ENCODE results near the gene ARL2BP.
"Not testable (repeated sequence)": the region's sequence is repeated elsewhere in the genome, so short reads cannot be mapped to it uniquely, and the experiment has no call there.

The ARL2BP gene

GRCh38 chr16:57273826-57274225 is 28.8 kb downstream of the ARL2BP start:
- H3K4me2 ChIP-seq, result no peak overlapping the region
- H3K9ac ChIP-seq, result no peak overlapping the region
- no peaks in the 10 kb centered on the region for H3K36me3 ChIP-seq (ENCODE audit: insufficient read depth)
- H3K4me1 ChIP-seq (ENCODE audit: low read depth, poor library complexity, severe bottlenecking), result peaks cover 21% of the 10 kb centered on the region
- H3K79me2 ChIP-seq (ENCODE audit: insufficient read depth, low read depth), result no peaks in the 10 kb centered on the region
- TF ChIP-seq, protein P1, sequence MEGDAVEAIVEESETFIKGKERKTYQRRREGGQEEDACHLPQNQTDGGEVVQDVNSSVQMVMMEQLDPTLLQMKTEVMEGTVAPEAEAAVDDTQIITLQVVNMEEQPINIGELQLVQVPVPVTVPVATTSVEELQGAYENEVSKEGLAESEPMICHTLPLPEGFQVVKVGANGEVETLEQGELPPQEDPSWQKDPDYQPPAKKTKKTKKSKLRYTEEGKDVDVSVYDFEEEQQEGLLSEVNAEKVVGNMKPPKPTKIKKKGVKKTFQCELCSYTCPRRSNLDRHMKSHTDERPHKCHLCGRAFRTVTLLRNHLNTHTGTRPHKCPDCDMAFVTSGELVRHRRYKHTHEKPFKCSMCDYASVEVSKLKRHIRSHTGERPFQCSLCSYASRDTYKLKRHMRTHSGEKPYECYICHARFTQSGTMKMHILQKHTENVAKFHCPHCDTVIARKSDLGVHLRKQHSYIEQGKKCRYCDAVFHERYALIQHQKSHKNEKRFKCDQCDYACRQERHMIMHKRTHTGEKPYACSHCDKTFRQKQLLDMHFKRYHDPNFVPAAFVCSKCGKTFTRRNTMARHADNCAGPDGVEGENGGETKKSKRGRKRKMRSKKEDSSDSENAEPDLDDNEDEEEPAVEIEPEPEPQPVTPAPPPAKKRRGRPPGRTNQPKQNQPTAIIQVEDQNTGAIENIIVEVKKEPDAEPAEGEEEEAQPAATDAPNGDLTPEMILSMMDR (conservative IDR thresholded peaks at IDR 0.05; ENCODE audit: low read depth, low read length), result no peak
- H4K20me1 ChIP-seq (ENCODE audit: insufficient read depth), result no peaks in the 10 kb centered on the region
- H3K4me3 ChIP-seq (IDR thresholded peaks at IDR 0.05; ENCODE audit: insufficient read depth, low read depth, low read length), result no peak overlapping the region
- no peak overlapping the region for H3K27ac ChIP-seq
- H3K27me3 ChIP-seq (ENCODE audit: insufficient read depth, low read depth), result no peaks in the 10 kb centered on the region
- H2AFZ ChIP-seq (ENCODE audit: low read depth), result no peak overlapping the region

DNA sequence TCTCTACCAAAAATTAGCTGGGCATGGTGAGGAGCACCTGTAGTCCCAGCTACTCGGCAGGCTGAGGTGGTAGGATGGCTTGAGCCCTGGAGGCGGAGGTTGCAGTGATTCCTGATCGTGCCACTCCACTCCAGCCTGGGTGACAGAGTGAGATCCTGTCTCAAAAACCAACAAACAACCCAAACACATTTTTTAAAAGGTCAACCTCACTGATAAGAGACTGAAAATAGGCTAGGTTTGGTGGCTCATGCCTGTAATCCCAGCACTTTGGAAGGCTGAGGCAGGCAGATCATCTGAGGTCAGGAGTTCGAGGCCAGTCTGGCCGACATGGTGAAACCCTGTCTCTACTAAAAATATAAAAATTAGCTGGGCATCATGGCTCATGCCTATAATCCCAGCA is 30.9 kb downstream of the ARL2BP start:
- not testable (repeated sequence) for H3K4me2 ChIP-seq; H3K36me3 ChIP-seq (ENCODE audit: insufficient read depth); H3K79me2 ChIP-seq (ENCODE audit: insufficient read depth, low read depth); H2AFZ ChIP-seq (ENCODE audit: low read depth); H3K27me3 ChIP-seq (ENCODE audit: insufficient read depth, low read depth); H4K20me1 ChIP-seq (ENCODE audit: insufficient read depth); H3K9ac ChIP-seq; H3K4me3 ChIP-seq (IDR thresholded peaks at IDR 0.05; ENCODE audit: insufficient read depth, low read depth, low read length); H3K27ac ChIP-seq
- H3K4me1 ChIP-seq (ENCODE audit: low read depth, poor library complexity, severe bottlenecking), result peaks cover 21% of the 10 kb centered on the region

DNA sequence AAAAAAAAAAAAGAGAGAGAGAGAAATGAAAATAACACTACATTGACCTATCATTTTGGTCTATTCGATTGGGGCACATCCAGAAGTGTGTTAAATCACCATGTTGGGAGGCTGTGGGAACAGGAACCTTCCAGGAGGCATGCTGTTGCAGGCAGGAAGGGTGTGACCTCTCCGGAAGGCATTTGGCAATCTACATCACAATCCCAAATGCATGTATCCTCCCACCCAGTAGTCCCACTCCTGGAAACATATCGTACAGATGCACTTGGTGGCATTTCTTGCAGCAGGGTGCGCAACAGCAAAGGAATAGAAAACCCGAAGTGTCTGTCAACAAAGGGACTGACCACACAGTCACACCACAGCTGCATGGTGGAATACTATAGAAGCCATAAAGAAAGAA is 31.5 kb downstream of the ARL2BP start:
- Histone ChIP-seq H4K20me1 (ENCODE audit: insufficient read depth) (no peaks in the 10 kb centered on the region), H3K79me2 (ENCODE audit: insufficient read depth, low read depth) (no peaks in the 10 kb centered on the region), H3K36me3 (ENCODE audit: insufficient read depth) (no peaks in the 10 kb centered on the region), H3K4me2 (peak overlapping the region; percentile 64; the same call in 1 of the 2 replicates), H3K4me1 (ENCODE audit: low read depth, poor library complexity, severe bottlenecking) (peaks cover 21% of the 10 kb centered on the region), H3K9ac (no peak overlapping the region), H3K4me3 (IDR thresholded peaks at IDR 0.05; ENCODE audit: insufficient read depth, low read depth, low read length) (no peak overlapping the region), H3K27ac (no peak overlapping the region), H3K27me3 (ENCODE audit: insufficient read depth, low read depth) (peaks cover 6% of the 10 kb centered on the region; the same call in 1 of the 2 replicates), H2AFZ (ENCODE audit: low read depth) (no peak overlapping the region)
- TF ChIP-seq, protein P1 (conservative IDR thresholded peaks at IDR 0.05; ENCODE audit: low read depth, low read length), result no peak

- Histone ChIP-seq H3K4me2 (peak overlapping the region; percentile 64), H3K9ac (no peak overlapping the region), H3K4me1 (ENCODE audit: low read depth, poor library complexity, severe bottlenecking) (peaks cover 21% of the 10 kb centered on the region), H3K4me3 (IDR thresholded peaks at IDR 0.05; ENCODE audit: insufficient read depth, low read depth, low read length) (no peak overlapping the region), H2AFZ (ENCODE audit: low read depth) (no peak overlapping the region), H3K27ac (no peak overlapping the region), H3K27me3 (ENCODE audit: insufficient read depth, low read depth) (peaks cover 6% of the 10 kb centered on the region; the same call in 1 of the 2 replicates), H3K79me2 (ENCODE audit: insufficient read depth, low read depth) (no peaks in the 10 kb centered on the region), H4K20me1 (ENCODE audit: insufficient read depth) (no peaks in the 10 kb centered on the region), H3K36me3 (ENCODE audit: insufficient read depth) (no peaks in the 10 kb centered on the region)
- TF ChIP-seq, protein P1 (conservative IDR thresholded peaks at IDR 0.05; ENCODE audit: low read depth, low read length), result no peak
Measured at GRCh38 chr16:57277586-57277985, 32.5 kb downstream of the ARL2BP start.

GRCh38 chr16:57278494-57278893 is 33.4 kb downstream of the ARL2BP start:
- Histone ChIP-seq H2AFZ (ENCODE audit: low read depth) (no peak overlapping the region), H3K27ac (no peak overlapping the region), H3K4me1 (ENCODE audit: low read depth, poor library complexity, severe bottlenecking) (peaks cover 21% of the 10 kb centered on the region), H3K27me3 (ENCODE audit: insufficient read depth, low read depth) (peaks cover 6% of the 10 kb centered on the region; the same call in 1 of the 2 replicates), H3K36me3 (ENCODE audit: insufficient read depth) (no peaks in the 10 kb centered on the region), H3K79me2 (ENCODE audit: insufficient read depth, low read depth) (no peaks in the 10 kb centered on the region), H3K4me2 (no peak overlapping the region), H3K9ac (no peak overlapping the region), H3K4me3 (IDR thresholded peaks at IDR 0.05; ENCODE audit: insufficient read depth, low read depth, low read length) (no peak overlapping the region), H4K20me1 (ENCODE audit: insufficient read depth) (no peaks in the 10 kb centered on the region)
- TF ChIP-seq, protein P1 (conservative IDR thresholded peaks at IDR 0.05; ENCODE audit: low read depth, low read length), result no peak
